22Rv1 (cell line): Measurements from ENCODE around the gene S1PR2.

Experiments
- CTCF ChIP-seq: fragments of 450-650 bp; IDR thresholded peaks from 2 replicates; pipeline ENCODE4 v1.5.1; 2017; ENCODE audit warnings: mild to moderate bottlenecking
- ZFX ChIP-seq: fragments of 450-650 bp; IDR thresholded peaks from 2 replicates; pipeline ENCODE4 v1.6.1; 2017; ENCODE audit warnings: antibody characterized with exemption, borderline replicate concordance

- TF ChIP-seq CTCF (no peak), ZFX (no peak)
Observed at GRCh38 chr19:10255358-10255757, 24.2 kb upstream of the S1PR2 start.
